HepG2 (cell line): ENCODE data around the gene ABCC8. TPM values are rescaled to one million over a fixed set of nuclear protein-coding genes. Genes with fewer than 3 reads are reported as not detected.
A peak's percentile ranks its signal among the peaks of the same experiment; 100 is the strongest.

Experiments
- ATRX ChIP-seq: sonication (generic); formaldehyde crosslinking; IDR thresholded peaks from 2 replicates; pipeline ENCODE4 v1.4.0; 2020; ENCODE audit warnings: missing genetic modification reagents, borderline replicate concordance
- CBX5 ChIP-seq: sonication (generic); formaldehyde crosslinking; IDR thresholded peaks from 2 replicates; pipeline ENCODE4 v1.4.0; 2020; ENCODE audit warnings: missing genetic modification reagents, borderline replicate concordance
- HNRNPK ChIP-seq: fragments of 200-400 bp; formaldehyde crosslinking; IDR thresholded peaks from 2 replicates; pipeline ENCODE4 v1.6.1; 2018; ENCODE audit warnings: low read length, low read depth, moderate library complexity, mild to moderate bottlenecking; ENCODE audit not compliant: poor library complexity, severe bottlenecking
- IRF9 ChIP-seq: sonication (generic); formaldehyde crosslinking; IDR thresholded peaks from 2 replicates; pipeline ENCODE4 v1.8.0; 2022; ENCODE audit warnings: missing genetic modification reagents, mild to moderate bottlenecking, borderline replicate concordance
- MIER3 ChIP-seq: IDR thresholded peaks from 2 replicates; pipeline ENCODE4 v1.6.1; 2016; ENCODE audit warnings: missing compliant biosample characterization, borderline replicate concordance
- NFKB2 ChIP-seq: sonication (generic); formaldehyde crosslinking; IDR thresholded peaks from 2 replicates; pipeline ENCODE4 v1.4.0; 2020; ENCODE audit warnings: missing genetic modification reagents, borderline replicate concordance
- NFRKB ChIP-seq: fragments of 450-650 bp; IDR thresholded peaks from 2 replicates; pipeline ENCODE4 v1.6.1; 2017
- NFYC ChIP-seq: IDR thresholded peaks from 2 replicates; pipeline ENCODE4 v1.6.1; 2016; ENCODE audit warnings: missing genetic modification reagents, missing compliant biosample characterization
- PATZ1 ChIP-seq: sonication (generic); formaldehyde crosslinking; IDR thresholded peaks from 2 replicates; pipeline ENCODE4 v1.4.0; 2020; ENCODE audit warnings: missing genetic modification reagents
- SIX1 ChIP-seq: sonication (generic); formaldehyde crosslinking; IDR thresholded peaks from 2 replicates; pipeline ENCODE4 v1.4.0; 2020; ENCODE audit warnings: missing genetic modification reagents, borderline replicate concordance
- SP2 ChIP-seq: sonication (generic); formaldehyde crosslinking; IDR thresholded peaks from 2 replicates; pipeline ENCODE4 v1.5.1; 2020; ENCODE audit warnings: mild to moderate bottlenecking, missing genetic modification reagents
- SP4 ChIP-seq: sonication (generic); formaldehyde crosslinking; IDR thresholded peaks from 2 replicates; pipeline ENCODE4 v1.8.1; 2023; ENCODE audit warnings: mild to moderate bottlenecking, missing genetic modification reagents
- STAT6 ChIP-seq: sonication (generic); formaldehyde crosslinking; IDR thresholded peaks from 2 replicates; pipeline ENCODE4 v1.4.0; 2020; ENCODE audit warnings: missing genetic modification reagents, mild to moderate bottlenecking, borderline replicate concordance
- XRCC5 ChIP-seq: fragments of 200-400 bp; formaldehyde crosslinking; optimal IDR thresholded peaks from 2 replicates; pipeline ENCODE3; 2017; ENCODE audit warnings: mild to moderate bottlenecking, low read length
- ZBED4 ChIP-seq: sonication (generic); formaldehyde crosslinking; IDR thresholded peaks from 2 replicates; pipeline ENCODE4 v1.4.0; 2020; ENCODE audit warnings: missing genetic modification reagents, borderline replicate concordance
- ZNF160 ChIP-seq: sonication (generic); formaldehyde crosslinking; IDR thresholded peaks from 2 replicates; pipeline ENCODE4 v1.8.0; 2022; ENCODE audit warnings: mild to moderate bottlenecking, inconsistent platforms, missing genetic modification reagents
- ZNF296 ChIP-seq: sonication (generic); formaldehyde crosslinking; conservative IDR thresholded peaks from 2 replicates; pipeline ENCODE4 v1.5.0; 2020; ENCODE audit warnings: mild to moderate bottlenecking, missing genetic modification reagents
- ZNF382 ChIP-seq: sonication (generic); formaldehyde crosslinking; IDR thresholded peaks from 2 replicates; pipeline ENCODE4 v1.5.0; 2020; ENCODE audit warnings: missing genetic modification reagents, mild to moderate bottlenecking, borderline replicate concordance
- ZNF430 ChIP-seq: sonication (generic); formaldehyde crosslinking; IDR thresholded peaks from 2 replicates; pipeline ENCODE4 v1.9.0; 2021; ENCODE audit warnings: mild to moderate bottlenecking, missing genetic modification reagents
- ZNF678 ChIP-seq: sonication (generic); formaldehyde crosslinking; IDR thresholded peaks from 2 replicates; pipeline ENCODE4 v1.4.0; 2020; ENCODE audit warnings: mild to moderate bottlenecking, missing genetic modification reagents
- polyA plus RNA-seq, 8 experiments: library from polyadenylated mRNA; depleted of rRNA in 3 of 8; stranded (reverse) in 7 of 8; unstranded in 1 of 8; fragments of >200 nt; fragmentation: Illumina TruSeq in 4 of 8; extraction: Trizol in 4 of 8; gene quantifications; 2 replicates each; pipeline versions ENCODE4 v1.2.1 to v1.2.3, GENCODE V29; 2011 to 2016; ENCODE audit warnings: low read depth in 4 of 8, missing spikeins in 1 of 8, mixed read lengths in 1 of 8; ENCODE audit not compliant: insufficient read depth in 1 of 8
- total RNA-seq, 5 experiments: library from RNA; depleted of rRNA; stranded (reverse); fragments of >200 nt; fragmentation: Illumina TruSeq; extraction: Trizol; gene quantifications; 2 replicates each; pipeline ENCODE4 v1.2.3, GENCODE V29; 2016; ENCODE audit warnings: low read depth in 1 of 5

Gene ABCC8
- total and polyA plus RNA-seq, 2 of the 13 experiments (the other 11 are each of a cell fraction or from before 2014, with no cell fraction given), result not detected

- TF ChIP-seq STAT6 (CRISPR knock-in tag) (no peak), SIX1 (CRISPR knock-in tag) (no peak), PATZ1 (CRISPR knock-in tag) (peak; percentile 94), SP4 (CRISPR knock-in tag) (no peak), CBX5 (CRISPR knock-in tag) (no peak), ZNF382 (CRISPR knock-in tag) (no peak), ZNF430 (CRISPR knock-in tag) (peak; percentile 67; the same call in 1 of the 2 replicates), NFYC (CRISPR knock-in tag) (0 out of 2 replicates have a peak, but pooled peaks have one; percentile 21), ATRX (no peak), IRF9 (CRISPR knock-in tag) (peak; percentile 73), MIER3 (no peak; the same call in 1 of the 2 replicates), HNRNPK (no peak), NFRKB (no peak), ZNF296 (CRISPR knock-in tag) (peak; percentile 80), NFKB2 (CRISPR knock-in tag) (peak; percentile 77; the same call in 1 of the 2 replicates), ZBED4 (no peak), XRCC5 (peak; percentile 61), SP2 (CRISPR knock-in tag) (no peak), ZNF678 (CRISPR knock-in tag) (no peak), ZNF160 (peak; percentile 49; the same call in 1 of the 2 replicates)
Observed at GRCh38 chr11:17351510-17352176, 125.0 kb downstream of the ABCC8 start, which contains the start of gene NCR3LG1 (continued).
